H9 (cell line): ENCODE measurements around the gene PCSK9. TPM values are rescaled to one million over a fixed set of nuclear protein-coding genes. Genes with fewer than 3 reads are reported as not detected.

ENCODE experiments used
- DNase-seq: peaks from one replicate; pipeline ENCODE4 v3.0.0-alpha.2; 2017
- H2AFZ ChIP-seq: one replicate; pipeline ENCODE4 v1.6.1; 2013; ENCODE audit warnings: mild to moderate bottlenecking, low read length, control low read depth, moderate library complexity
- H2AK5ac ChIP-seq: 2 replicates; pipeline ENCODE4 v1.6.1; 2013; ENCODE audit warnings: low read length, control low read depth, mixed read lengths; ENCODE audit not compliant: insufficient read length
- H2BK120ac ChIP-seq: one replicate; pipeline ENCODE4 v1.6.1; 2013; ENCODE audit warnings: low read depth, mild to moderate bottlenecking, low read length, control low read depth, inconsistent platforms; ENCODE audit not compliant: poor library complexity, severe bottlenecking
- H2BK12ac ChIP-seq: 2 replicates; pipeline ENCODE4 v1.6.1; 2013; ENCODE audit warnings: low read length, control low read depth, mixed read lengths, low read depth; ENCODE audit not compliant: insufficient read length
- H2BK15ac ChIP-seq: 2 replicates; pipeline ENCODE4 v1.6.1; 2013; ENCODE audit warnings: low read depth, low read length, control low read depth
- H2BK20ac ChIP-seq: one replicate; pipeline ENCODE4 v1.6.1; 2013; ENCODE audit warnings: low read depth, mild to moderate bottlenecking, low read length, control low read depth, inconsistent platforms; ENCODE audit not compliant: poor library complexity, severe bottlenecking
- H2BK5ac ChIP-seq: 2 replicates; pipeline ENCODE4 v1.6.1; 2013; ENCODE audit warnings: low read length, control low read depth, mixed read lengths; ENCODE audit not compliant: insufficient read length
- H3K14ac ChIP-seq: 2 replicates; pipeline ENCODE4 v1.6.1; 2013; ENCODE audit warnings: low read length, control low read depth; ENCODE audit not compliant: insufficient read depth
- H3K18ac ChIP-seq: 2 replicates; pipeline ENCODE4 v1.6.1; 2013; ENCODE audit warnings: low read depth, mild to moderate bottlenecking, mixed read lengths, low read length, control low read depth; ENCODE audit not compliant: insufficient read length
- H3K23ac ChIP-seq: 2 replicates; pipeline ENCODE4 v1.6.1; 2013; ENCODE audit warnings: low read length, control low read depth, mixed read lengths, low read depth; ENCODE audit not compliant: insufficient read length
- H3K23me2 ChIP-seq: 2 replicates; pipeline ENCODE4 v1.6.1; 2013; ENCODE audit warnings: low read depth, mild to moderate bottlenecking, mixed read lengths, low read length, control low read depth; ENCODE audit not compliant: insufficient read length, poor library complexity, severe bottlenecking
- H3K27ac ChIP-seq: 2 replicates; pipeline ENCODE4 v1.5.1; 2013; ENCODE audit warnings: low read length, control low read depth, mixed read lengths, low read depth; ENCODE audit not compliant: insufficient read length
- H3K27me3 ChIP-seq: 2 replicates; pipeline ENCODE4 v1.6.1; 2013; ENCODE audit warnings: low read length, control low read depth, inconsistent platforms; ENCODE audit not compliant: insufficient read depth
- H3K4ac ChIP-seq: 2 replicates; pipeline ENCODE4 v1.6.1; 2013; ENCODE audit warnings: low read depth, mild to moderate bottlenecking, control low read depth, inconsistent platforms, low read length, moderate library complexity
- H3K4me1 ChIP-seq: 2 replicates; pipeline ENCODE4 v1.6.1; 2013; ENCODE audit warnings: low read length, control low read depth, inconsistent platforms; ENCODE audit not compliant: insufficient read depth
- H3K4me2 ChIP-seq: 2 replicates; pipeline ENCODE4 v1.6.1; 2013; ENCODE audit warnings: low read length, control low read depth, mixed read lengths; ENCODE audit not compliant: insufficient read length, insufficient read depth
- H3K56ac ChIP-seq: 2 replicates; pipeline ENCODE4 v1.6.1; 2013; ENCODE audit warnings: low read depth, mild to moderate bottlenecking, mixed read lengths, low read length, control low read depth; ENCODE audit not compliant: insufficient read length
- H3K79me1 ChIP-seq: 2 replicates; pipeline ENCODE4 v1.6.1; 2013; ENCODE audit warnings: low read depth, mild to moderate bottlenecking, moderate library complexity, low read length, control low read depth, inconsistent platforms; ENCODE audit not compliant: insufficient read depth, poor library complexity, severe bottlenecking
- H3K79me2 ChIP-seq: 2 replicates; pipeline ENCODE4 v1.6.1; 2013; ENCODE audit warnings: low read length, control low read depth, inconsistent platforms; ENCODE audit not compliant: insufficient read depth
- H3K9ac ChIP-seq: 2 replicates; pipeline ENCODE4 v1.6.1; 2013; ENCODE audit warnings: low read length, control low read depth, mixed read lengths; ENCODE audit not compliant: insufficient read length; ENCODE audit errors: extremely low read depth
- H3K9me3 ChIP-seq: one replicate; pipeline ENCODE4 v1.6.1; 2013; ENCODE audit warnings: low read depth, low read length, inconsistent platforms; ENCODE audit not compliant: control insufficient read depth
- H3T11ph ChIP-seq: one replicate; pipeline ENCODE4 v1.6.1; 2013; ENCODE audit warnings: mild to moderate bottlenecking, low read length, control low read depth, inconsistent platforms
- H4K20me1 ChIP-seq: one replicate; pipeline ENCODE4 v1.6.1; 2013; ENCODE audit not compliant: control insufficient read depth, insufficient read length, insufficient read depth
- H4K5ac ChIP-seq: 2 replicates; pipeline ENCODE4 v1.6.1; 2013; ENCODE audit warnings: low read depth, mild to moderate bottlenecking, mixed read lengths, low read length, control low read depth; ENCODE audit not compliant: insufficient read length
- H4K8ac ChIP-seq: replicated peaks from 2 replicates; pipeline ENCODE4 v1.6.1; 2013; ENCODE audit warnings: low read length, control low read depth, mixed read lengths, low read depth; ENCODE audit not compliant: insufficient read length
- H4K91ac ChIP-seq: 2 replicates; pipeline ENCODE4 v1.6.1; 2013; ENCODE audit warnings: low read depth, mild to moderate bottlenecking, moderate library complexity, mixed read lengths, low read length, control low read depth; ENCODE audit not compliant: insufficient read length
- H3K27ac Mint-ChIP-seq, 3 experiments: 2 replicates in 2 of 3; 3 replicates in 1 of 3; pipeline ENCODE4 v1.8.0; 2020 to 2021; ENCODE audit warnings: mixed read lengths in 3 of 3, mild to moderate bottlenecking in 1 of 3, moderate library complexity in 1 of 3
- H3K27me3 Mint-ChIP-seq: 2 replicates; pipeline ENCODE4 v1.8.0; 2021; ENCODE audit warnings: low read depth, mild to moderate bottlenecking, moderate library complexity, mixed read lengths
- H3K36me3 Mint-ChIP-seq, 3 experiments: 2 replicates in 2 of 3; 3 replicates in 1 of 3; pipeline ENCODE4 v1.8.0; 2020 to 2021; ENCODE audit warnings: low read depth in 3 of 3, mixed read lengths in 3 of 3; ENCODE audit not compliant: insufficient read depth in 1 of 3
- H3K4me1 Mint-ChIP-seq, 2 experiments: 2 replicates each; pipeline ENCODE4 v1.8.0; 2020; ENCODE audit warnings: mixed read lengths in 2 of 2
- H3K4me3 Mint-ChIP-seq, 2 experiments: 2 replicates in 1 of 2; 3 replicates in 1 of 2; pipeline ENCODE4 v1.8.0; 2020 to 2021; ENCODE audit warnings: mild to moderate bottlenecking in 2 of 2, mixed read lengths in 2 of 2, moderate library complexity in 1 of 2
- H3K9me3 Mint-ChIP-seq, 2 experiments: 2 replicates in 1 of 2; 3 replicates in 1 of 2; pipeline ENCODE4 v1.8.0; 2020; ENCODE audit warnings: mild to moderate bottlenecking in 2 of 2, mixed read lengths in 2 of 2, moderate library complexity in 1 of 2
- WGBS: extraction: QIAGEN DNeasy Blood & Tissue Kit; methylation state at CpG from one replicate; pipeline ENCODE4 v1.1.7; 2013; ENCODE audit warnings: missing lambda C conversion rate, low lambda C conversion rate, mixed read lengths; ENCODE audit not compliant: insufficient read length; ENCODE audit errors: extremely low coverage; 5-methylcytosine and 5-hydroxymethylcytosine counted together
- total RNA-seq: library from RNA; stranded (reverse); gene quantifications from 2 replicates; pipeline ENCODE4 v1.2.1, GENCODE V29; 2021
- TF ChIP-seq, protein P1 (sequence below): fragments of 200-600 bp; sonication (generic); conservative IDR thresholded peaks from 3 replicates; pipeline ENCODE4 v1.8.0; 2021; ENCODE audit warnings: antibody characterized with exemption, mild to moderate bottlenecking

Gene PCSK9
- total RNA-seq, 1 experiment from 2014 or later, result 75.1 TPM

DNA sequence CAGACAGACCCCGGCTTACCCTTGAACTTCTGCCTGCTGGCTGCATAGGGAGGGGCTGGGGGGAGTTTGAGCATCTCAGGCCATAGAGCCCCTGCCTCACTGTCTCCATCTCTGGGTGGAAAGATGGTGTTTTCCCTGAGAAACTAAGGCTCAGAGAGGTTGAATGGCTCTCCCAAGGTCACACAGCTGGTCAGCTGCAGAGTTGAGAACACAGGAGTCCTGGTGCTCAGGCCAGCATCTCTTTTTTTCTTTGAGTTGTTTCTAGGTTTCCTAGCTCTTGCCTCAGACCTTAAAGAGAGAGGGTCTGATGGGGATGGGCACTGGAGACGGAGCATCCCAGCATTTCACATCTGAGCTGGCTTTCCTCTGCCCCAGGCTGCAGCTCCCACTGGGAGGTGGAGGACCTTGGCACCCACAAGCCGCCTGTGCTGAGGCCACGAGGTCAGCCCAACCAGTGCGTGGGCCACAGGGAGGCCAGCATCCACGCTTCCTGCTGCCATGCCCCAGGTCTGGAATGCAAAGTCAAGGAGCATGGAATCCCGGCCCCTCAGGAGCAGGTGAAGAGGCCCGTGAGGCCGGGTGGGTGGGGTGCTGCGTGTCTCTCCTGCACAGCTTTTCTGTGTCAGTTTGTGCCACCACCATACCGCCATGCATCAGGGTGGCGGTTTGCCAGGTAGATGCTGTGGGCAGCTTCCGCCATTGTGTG lies 21.8 kb downstream of the PCSK9 start:
- H3K36me3 Mint-ChIP-seq, result peaks cover 12 to 77% (median 40%) of the 10 kb centered on the region in 3 experiments; a peak in 6 of 7 replicates
- no peak overlapping the region for H3K4me3 Mint-ChIP-seq
- no CpG with 5 or more reads among the region's 13 CpGs for WGBS
- Histone ChIP-seq H4K8ac (no peak overlapping the region), H3K4me1 (no peaks in the 10 kb centered on the region), H3K23ac (no peak overlapping the region), H4K20me1 (peaks cover 2% of the 10 kb centered on the region), H2AK5ac (no peak overlapping the region), H3K18ac (no peak overlapping the region), H3K9me3 (no peaks in the 10 kb centered on the region), H2BK120ac (no peak overlapping the region), H2BK12ac (no peak overlapping the region), H3K14ac (no peak overlapping the region), H3K27me3 (no peaks in the 10 kb centered on the region), H3K9ac (no peak overlapping the region), H2BK15ac (no peak overlapping the region), H3K79me1 (no peaks in the 10 kb centered on the region), H2BK5ac (no peak overlapping the region), H4K91ac (no peak overlapping the region), H4K5ac (no peak overlapping the region), H2BK20ac (no peak overlapping the region), H3K23me2 (no peaks in the 10 kb centered on the region), H3K4ac (no peak overlapping the region), H3K27ac (no peak overlapping the region), H3K56ac (no peak overlapping the region), H3K4me2 (no peak overlapping the region), H3T11ph (no peak overlapping the region), H2AFZ (no peak overlapping the region), H3K79me2 (no peaks in the 10 kb centered on the region)
- TF ChIP-seq, protein P1, sequence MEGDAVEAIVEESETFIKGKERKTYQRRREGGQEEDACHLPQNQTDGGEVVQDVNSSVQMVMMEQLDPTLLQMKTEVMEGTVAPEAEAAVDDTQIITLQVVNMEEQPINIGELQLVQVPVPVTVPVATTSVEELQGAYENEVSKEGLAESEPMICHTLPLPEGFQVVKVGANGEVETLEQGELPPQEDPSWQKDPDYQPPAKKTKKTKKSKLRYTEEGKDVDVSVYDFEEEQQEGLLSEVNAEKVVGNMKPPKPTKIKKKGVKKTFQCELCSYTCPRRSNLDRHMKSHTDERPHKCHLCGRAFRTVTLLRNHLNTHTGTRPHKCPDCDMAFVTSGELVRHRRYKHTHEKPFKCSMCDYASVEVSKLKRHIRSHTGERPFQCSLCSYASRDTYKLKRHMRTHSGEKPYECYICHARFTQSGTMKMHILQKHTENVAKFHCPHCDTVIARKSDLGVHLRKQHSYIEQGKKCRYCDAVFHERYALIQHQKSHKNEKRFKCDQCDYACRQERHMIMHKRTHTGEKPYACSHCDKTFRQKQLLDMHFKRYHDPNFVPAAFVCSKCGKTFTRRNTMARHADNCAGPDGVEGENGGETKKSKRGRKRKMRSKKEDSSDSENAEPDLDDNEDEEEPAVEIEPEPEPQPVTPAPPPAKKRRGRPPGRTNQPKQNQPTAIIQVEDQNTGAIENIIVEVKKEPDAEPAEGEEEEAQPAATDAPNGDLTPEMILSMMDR, result no peak
- no peaks in the 10 kb centered on the region for H3K4me1 Mint-ChIP-seq
- no peaks in the 10 kb centered on the region for H3K9me3 Mint-ChIP-seq
- no peaks in the 10 kb centered on the region for H3K27me3 Mint-ChIP-seq
- no peak overlapping the region for H3K27ac Mint-ChIP-seq
- peak; percentile 26 for DNase-seq
